Type B pancreatic cell (in vitro differentiated cells): ENCODE measurements around the gene RBKS. TPM values are rescaled to one million over a fixed set of nuclear protein-coding genes. Genes with fewer than 3 reads are reported as not detected.

Source experiments
- DNase-seq: peaks from one replicate; pipeline ENCODE4 v3.0.0; 2021; ENCODE audit warnings: mixed read lengths; ENCODE audit not compliant: unreplicated experiment; ENCODE audit errors: extremely low spot score
- H3K27ac Mint-ChIP-seq: 2 replicates; pipeline ENCODE4 v1.8.0; 2021; ENCODE audit warnings: mild to moderate bottlenecking, mixed read lengths
- H3K27me3 Mint-ChIP-seq: 2 replicates; pipeline ENCODE4 v1.8.0; 2021; ENCODE audit warnings: mixed read lengths
- H3K36me3 Mint-ChIP-seq: 2 replicates; pipeline ENCODE4 v1.8.0; 2021; ENCODE audit warnings: mixed read lengths
- H3K4me1 Mint-ChIP-seq: one replicate; pipeline ENCODE4 v1.8.0; 2021; ENCODE audit warnings: mixed read lengths; ENCODE audit not compliant: unreplicated experiment
- H3K4me3 Mint-ChIP-seq: 2 replicates; pipeline ENCODE4 v1.8.0; 2021; ENCODE audit warnings: mild to moderate bottlenecking, mixed read lengths
- H3K9me3 Mint-ChIP-seq: 2 replicates; pipeline ENCODE4 v1.8.0; 2021; ENCODE audit warnings: mixed read lengths
- CTCF ChIP-seq: fragments of 200-600 bp; sonication (generic); conservative IDR thresholded peaks from 2 replicates; pipeline ENCODE4 v1.5.0; 2021; ENCODE audit warnings: antibody characterized with exemption, mild to moderate bottlenecking
- total RNA-seq: library from RNA; stranded (reverse); gene quantifications from 2 replicates; pipeline ENCODE4 v1.2.1, GENCODE V29; 2021; ENCODE audit warnings: low replicate concordance

The RBKS gene
- total RNA-seq, 1 donor from 2014 or later = 2.6 TPM

- no peak for DNase-seq
- no peak for TF ChIP-seq CTCF
These were observed 7.5 kb upstream of the RBKS start for GRCh38 chr2:27897717-27898116.

GRCh38 chr2:27893006-27893405 is 2.8 kb upstream of the RBKS start:
- Mint-ChIP-seq H3K36me3 (peaks cover 20% of the 10 kb centered on the region), H3K4me1 (peaks cover 26% of the 10 kb centered on the region), H3K4me3 (no peak overlapping the region), H3K9me3 (no peaks in the 10 kb centered on the region), H3K27me3 (peaks cover 3% of the 10 kb centered on the region), H3K27ac (no peak overlapping the region)
- TF ChIP-seq CTCF = no peak
- DNase-seq = no peak

More at GRCh38 chr2:27897717-27898116, 7.5 kb upstream of the RBKS start:
- Mint-ChIP-seq H3K36me3 (peaks cover 34% of the 10 kb centered on the region), H3K27me3 (no peaks in the 10 kb centered on the region), H3K9me3 (no peaks in the 10 kb centered on the region), H3K27ac (no peak overlapping the region), H3K4me1 (peaks cover 5% of the 10 kb centered on the region), H3K4me3 (no peak overlapping the region)

- H3K36me3 Mint-ChIP-seq = peaks cover 9% of the 10 kb centered on the region
- DNase-seq = no peak
- no peak for TF ChIP-seq CTCF
- no peaks in the 10 kb centered on the region for H3K9me3 Mint-ChIP-seq
- peaks cover 3% of the 10 kb centered on the region for H3K27me3 Mint-ChIP-seq
- peaks cover 26% of the 10 kb centered on the region for H3K4me1 Mint-ChIP-seq
- H3K27ac Mint-ChIP-seq = peak overlapping the region; percentile 99
- peak overlapping the region; percentile 100 for H3K4me3 Mint-ChIP-seq
These were observed 1.5 kb upstream of the RBKS start for GRCh38 chr2:27891673-27892105.

- TF ChIP-seq CTCF = no peak
- Mint-ChIP-seq H3K4me1 (peaks cover 26% of the 10 kb centered on the region), H3K27me3 (peaks cover 3% of the 10 kb centered on the region), H3K4me3 (peak overlapping the region; percentile 100), H3K36me3 (peaks cover 8% of the 10 kb centered on the region), H3K9me3 (no peaks in the 10 kb centered on the region), H3K27ac (peak overlapping the region; percentile 99)
- no peak for DNase-seq
These were observed 911 bp upstream of the RBKS start for GRCh38 chr2:27890924-27891672.

GRCh38 chr2:27889774-27890145 is 427 bp downstream of the RBKS start:
- H3K27me3 Mint-ChIP-seq = peaks cover 3% of the 10 kb centered on the region
- peaks cover 4% of the 10 kb centered on the region for H3K36me3 Mint-ChIP-seq
- no peak for TF ChIP-seq CTCF
- no peaks in the 10 kb centered on the region for H3K9me3 Mint-ChIP-seq
- DNase-seq = no peak
- peak overlapping the region; percentile 100 for H3K4me3 Mint-ChIP-seq
- peak overlapping the region; percentile 99 for H3K27ac Mint-ChIP-seq
- peaks cover 26% of the 10 kb centered on the region for H3K4me1 Mint-ChIP-seq
